SH-SY5Y (cell line): Measurements from ENCODE around the gene RHBDF1.

ENCODE experiments used
- GATA2 ChIP-seq: IDR thresholded peaks from 2 replicates; pipeline ENCODE4 v1.6.1; 2011; ENCODE audit warnings: mild to moderate bottlenecking, low read depth, low read length
- GATA3 ChIP-seq: IDR thresholded peaks from 2 replicates; pipeline ENCODE4 v1.6.1; 2011; ENCODE audit warnings: low read depth, mild to moderate bottlenecking, low read length, moderate library complexity

GRCh38 chr16:60166-60565 is 12.3 kb downstream of the RHBDF1 start:
- TF ChIP-seq GATA2 (no peak), GATA3 (no peak)
